22Rv1 (cell line): ENCODE data around the gene G3BP2.

Experiments used
- ZFX ChIP-seq: fragments of 450-650 bp; IDR thresholded peaks from 2 replicates; pipeline ENCODE4 v1.6.1; 2017; ENCODE audit warnings: antibody characterized with exemption, borderline replicate concordance
- TF ChIP-seq, protein P1 (sequence below): fragments of 450-650 bp; IDR thresholded peaks from 2 replicates; pipeline ENCODE4 v1.5.1; 2017; ENCODE audit warnings: mild to moderate bottlenecking

GRCh38 chr4:75679876-75680575, 6.8 kb upstream of the G3BP2 start:
- TF ChIP-seq, protein P1, sequence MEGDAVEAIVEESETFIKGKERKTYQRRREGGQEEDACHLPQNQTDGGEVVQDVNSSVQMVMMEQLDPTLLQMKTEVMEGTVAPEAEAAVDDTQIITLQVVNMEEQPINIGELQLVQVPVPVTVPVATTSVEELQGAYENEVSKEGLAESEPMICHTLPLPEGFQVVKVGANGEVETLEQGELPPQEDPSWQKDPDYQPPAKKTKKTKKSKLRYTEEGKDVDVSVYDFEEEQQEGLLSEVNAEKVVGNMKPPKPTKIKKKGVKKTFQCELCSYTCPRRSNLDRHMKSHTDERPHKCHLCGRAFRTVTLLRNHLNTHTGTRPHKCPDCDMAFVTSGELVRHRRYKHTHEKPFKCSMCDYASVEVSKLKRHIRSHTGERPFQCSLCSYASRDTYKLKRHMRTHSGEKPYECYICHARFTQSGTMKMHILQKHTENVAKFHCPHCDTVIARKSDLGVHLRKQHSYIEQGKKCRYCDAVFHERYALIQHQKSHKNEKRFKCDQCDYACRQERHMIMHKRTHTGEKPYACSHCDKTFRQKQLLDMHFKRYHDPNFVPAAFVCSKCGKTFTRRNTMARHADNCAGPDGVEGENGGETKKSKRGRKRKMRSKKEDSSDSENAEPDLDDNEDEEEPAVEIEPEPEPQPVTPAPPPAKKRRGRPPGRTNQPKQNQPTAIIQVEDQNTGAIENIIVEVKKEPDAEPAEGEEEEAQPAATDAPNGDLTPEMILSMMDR, result no peak
- no peak for TF ChIP-seq ZFX
